Endodermal cell (in vitro differentiated cells): ENCODE measurements around the gene TALDO1. TPM values are rescaled to one million over a fixed set of nuclear protein-coding genes. Genes with fewer than 3 reads are reported as not detected.

ENCODE experiments used
- DNase-seq: peaks from one replicate; pipeline ENCODE4 v3.0.0-alpha.2; 2017
- H3K27ac ChIP-seq: 2 replicates; pipeline ENCODE4 v1.5.1; 2013; ENCODE audit warnings: mild to moderate bottlenecking, low read depth, low read length, moderate library complexity
- H3K27me3 ChIP-seq: 2 replicates; pipeline ENCODE4 v1.6.1; 2013; ENCODE audit warnings: mild to moderate bottlenecking, low read length, moderate library complexity; ENCODE audit not compliant: insufficient read depth, control insufficient read depth, poor library complexity, severe bottlenecking
- H3K36me3 ChIP-seq: 2 replicates; pipeline ENCODE4 v1.7.0; 2013; ENCODE audit warnings: mild to moderate bottlenecking, low read length, moderate library complexity; ENCODE audit not compliant: control insufficient read depth, insufficient read depth
- H3K4me1 ChIP-seq: one replicate; pipeline ENCODE4 v1.7.0; 2013; ENCODE audit warnings: low read length; ENCODE audit not compliant: control insufficient read depth, insufficient read depth
- H3K4me3 ChIP-seq: 2 replicates; pipeline ENCODE4 v1.5.1; 2013; ENCODE audit warnings: mild to moderate bottlenecking, low read length, moderate library complexity
- H3K9ac ChIP-seq: 2 replicates; pipeline ENCODE4 v1.6.1; 2013; ENCODE audit warnings: mild to moderate bottlenecking, low read length, moderate library complexity; ENCODE audit not compliant: poor library complexity, severe bottlenecking; ENCODE audit errors: extremely low read depth
- H3K9me3 ChIP-seq: 2 replicates; pipeline ENCODE4 v1.6.1; 2013; ENCODE audit warnings: mild to moderate bottlenecking, low read length, moderate library complexity; ENCODE audit not compliant: control insufficient read depth
- H3K27ac Mint-ChIP-seq: 2 replicates; pipeline ENCODE4 v1.8.0; 2020; ENCODE audit warnings: mixed read lengths
- H3K27me3 Mint-ChIP-seq: 2 replicates; pipeline ENCODE4 v1.8.0; 2021; ENCODE audit warnings: mild to moderate bottlenecking, mixed read lengths; ENCODE audit not compliant: insufficient read depth
- H3K36me3 Mint-ChIP-seq: 2 replicates; pipeline ENCODE4 v1.8.0; 2020; ENCODE audit warnings: low read depth, mixed read lengths
- H3K4me1 Mint-ChIP-seq: 2 replicates; pipeline ENCODE4 v1.8.0; 2020; ENCODE audit warnings: mixed read lengths
- H3K4me3 Mint-ChIP-seq: 2 replicates; pipeline ENCODE4 v1.8.0; 2020; ENCODE audit warnings: mild to moderate bottlenecking, moderate library complexity, mixed read lengths
- H3K9me3 Mint-ChIP-seq: 2 replicates; pipeline ENCODE4 v1.8.0; 2020; ENCODE audit warnings: mild to moderate bottlenecking, mixed read lengths
- WGBS, 2 experiments: methylation state at CpG; one replicate each; pipeline versions ENCODE4 v1.1.5 to v1.1.7; 2013; ENCODE audit warnings: missing lambda C conversion rate in 2 of 2, mixed read lengths in 1 of 2; ENCODE audit not compliant: insufficient coverage in 1 of 2, insufficient read length in 1 of 2; 5-methylcytosine and 5-hydroxymethylcytosine counted together
- total RNA-seq, 2 donors: library from RNA; stranded (reverse); fragmentation: NEBNext Ultra II Directional in 1 of 2; extraction: Animal tissue kit (Norgen Biotek cat#: 25700) in 1 of 2; gene quantifications; 2 replicates in 1 of 2; 3 replicates in 1 of 2; pipeline ENCODE4 v1.2.1, GENCODE V29; 2021
- TF ChIP-seq, protein P1 (sequence below): fragments of 200-600 bp; sonication (generic); conservative IDR thresholded peaks from 2 replicates; pipeline ENCODE4 v1.5.0; 2021; ENCODE audit warnings: antibody characterized with exemption, mild to moderate bottlenecking

The TALDO1 gene
- total RNA-seq, 2 donors from 2014 or later = 177 to 221 TPM

DNA sequence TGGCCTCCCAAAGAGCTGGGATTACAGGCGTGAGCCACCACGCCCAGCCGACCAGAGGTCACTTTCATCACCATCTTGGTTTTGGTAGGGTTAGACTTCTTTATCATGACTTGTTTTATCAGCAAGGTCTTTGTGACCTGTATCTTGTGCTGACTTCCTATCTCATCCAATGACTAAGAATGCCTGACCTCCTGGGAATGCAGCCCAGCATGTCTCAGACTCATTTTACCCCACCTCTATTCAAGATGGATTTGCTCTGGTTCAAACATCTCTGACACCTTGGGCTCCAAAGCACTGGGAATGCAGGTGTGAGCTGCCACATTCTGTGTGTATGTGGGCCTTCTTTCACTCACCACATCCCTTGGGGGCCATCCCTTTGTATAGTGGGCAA is 5.1 kb upstream of the TALDO1 start:
- Mint-ChIP-seq H3K36me3 (no peaks in the 10 kb centered on the region), H3K4me1 (peaks cover 3% of the 10 kb centered on the region), H3K4me3 (no peak overlapping the region), H3K9me3 (no peaks in the 10 kb centered on the region), H3K27me3 (peaks cover 6% of the 10 kb centered on the region), H3K27ac (no peak overlapping the region)
- Histone ChIP-seq H3K4me1 (peaks cover 2% of the 10 kb centered on the region), H3K36me3 (no peaks in the 10 kb centered on the region), H3K4me3 (no peak overlapping the region), H3K27ac (no peak overlapping the region), H3K9ac (no peak overlapping the region), H3K27me3 (no peaks in the 10 kb centered on the region), H3K9me3 (peaks cover 5% of the 10 kb centered on the region)
- 81 to 91% methylated on average over 3 of the region's 3 CpGs for WGBS, 2 experiments
- TF ChIP-seq, protein P1, sequence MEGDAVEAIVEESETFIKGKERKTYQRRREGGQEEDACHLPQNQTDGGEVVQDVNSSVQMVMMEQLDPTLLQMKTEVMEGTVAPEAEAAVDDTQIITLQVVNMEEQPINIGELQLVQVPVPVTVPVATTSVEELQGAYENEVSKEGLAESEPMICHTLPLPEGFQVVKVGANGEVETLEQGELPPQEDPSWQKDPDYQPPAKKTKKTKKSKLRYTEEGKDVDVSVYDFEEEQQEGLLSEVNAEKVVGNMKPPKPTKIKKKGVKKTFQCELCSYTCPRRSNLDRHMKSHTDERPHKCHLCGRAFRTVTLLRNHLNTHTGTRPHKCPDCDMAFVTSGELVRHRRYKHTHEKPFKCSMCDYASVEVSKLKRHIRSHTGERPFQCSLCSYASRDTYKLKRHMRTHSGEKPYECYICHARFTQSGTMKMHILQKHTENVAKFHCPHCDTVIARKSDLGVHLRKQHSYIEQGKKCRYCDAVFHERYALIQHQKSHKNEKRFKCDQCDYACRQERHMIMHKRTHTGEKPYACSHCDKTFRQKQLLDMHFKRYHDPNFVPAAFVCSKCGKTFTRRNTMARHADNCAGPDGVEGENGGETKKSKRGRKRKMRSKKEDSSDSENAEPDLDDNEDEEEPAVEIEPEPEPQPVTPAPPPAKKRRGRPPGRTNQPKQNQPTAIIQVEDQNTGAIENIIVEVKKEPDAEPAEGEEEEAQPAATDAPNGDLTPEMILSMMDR = no peak
- DNase-seq = peak; percentile 61

DNA sequence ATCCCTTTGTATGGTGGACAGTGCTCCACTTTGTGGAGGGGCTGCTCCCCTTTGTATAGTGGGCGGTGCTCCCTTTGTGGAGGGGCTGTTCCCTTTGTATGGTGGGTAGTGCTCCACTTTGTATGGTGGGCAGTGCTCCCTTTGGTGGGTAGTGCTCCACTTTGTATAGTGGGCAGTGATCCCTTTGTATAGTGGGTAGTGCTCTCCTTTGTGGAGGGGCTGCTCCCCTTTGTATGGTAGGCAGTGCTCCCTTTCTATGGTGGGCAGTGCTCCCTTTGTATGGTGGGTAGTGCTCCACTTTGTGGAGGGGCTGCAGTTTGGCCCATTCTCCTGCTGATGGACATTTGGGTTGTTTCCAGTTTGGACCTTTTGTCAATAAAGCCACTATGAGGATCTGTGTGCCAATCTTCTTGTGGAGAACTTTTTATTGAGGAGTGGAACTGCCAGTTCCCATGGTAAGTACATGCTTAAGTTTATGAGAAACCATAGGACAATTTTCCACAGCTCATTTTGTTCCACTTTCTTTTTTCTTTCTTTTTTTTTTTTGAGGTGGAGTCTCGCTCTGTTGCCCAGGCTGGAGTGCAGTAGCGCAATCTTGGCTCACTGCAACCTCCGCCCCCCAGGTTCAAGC is 4.6 kb upstream of the TALDO1 start:
- Mint-ChIP-seq H3K27me3 (peaks cover 2% of the 10 kb centered on the region), H3K36me3 (no peaks in the 10 kb centered on the region), H3K4me3 (no peak overlapping the region), H3K9me3 (no peaks in the 10 kb centered on the region), H3K27ac (no peak overlapping the region), H3K4me1 (peaks cover 3% of the 10 kb centered on the region)
- Histone ChIP-seq H3K36me3 (no peaks in the 10 kb centered on the region), H3K9ac (no peak overlapping the region), H3K4me1 (peaks cover 2% of the 10 kb centered on the region), H3K4me3 (no peak overlapping the region), H3K9me3 (peaks cover 5% of the 10 kb centered on the region), H3K27me3 (no peaks in the 10 kb centered on the region), H3K27ac (no peak overlapping the region)
- DNase-seq = no peak
- TF ChIP-seq, protein P1 = no peak
- WGBS, 2 experiments = 83 to 91% methylated on average over 2 to 4 of the region's 4 CpGs

DNA sequence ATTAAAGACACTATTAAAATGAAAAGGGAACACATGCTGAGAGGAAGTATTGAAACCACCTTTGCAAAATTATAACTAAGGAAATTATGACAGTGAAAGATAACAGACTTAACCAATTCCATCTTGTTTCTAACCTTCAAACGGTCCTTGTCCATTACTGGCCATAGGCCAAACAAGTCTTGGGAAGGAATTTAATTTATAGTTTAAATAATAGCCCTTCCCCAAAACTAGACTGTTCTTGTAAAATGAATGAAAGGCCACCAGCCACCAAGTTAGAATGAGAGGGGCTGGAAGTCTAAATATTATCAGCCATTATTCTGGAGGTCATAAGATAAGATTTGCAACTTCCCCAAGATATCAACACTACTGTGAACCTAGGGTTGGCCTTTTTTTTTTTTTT is 1.8 kb upstream of the TALDO1 start:
- Mint-ChIP-seq H3K36me3 (peaks cover 4% of the 10 kb centered on the region), H3K4me1 (peaks cover 12% of the 10 kb centered on the region), H3K9me3 (no peaks in the 10 kb centered on the region), H3K27ac (no peak overlapping the region), H3K4me3 (no peak overlapping the region), H3K27me3 (no peaks in the 10 kb centered on the region)
- Histone ChIP-seq H3K9me3 (peaks cover 5% of the 10 kb centered on the region), H3K27me3 (no peaks in the 10 kb centered on the region), H3K9ac (no peak overlapping the region), H3K36me3 (no peaks in the 10 kb centered on the region), H3K4me3 (no peak overlapping the region), H3K4me1 (peaks cover 7% of the 10 kb centered on the region), H3K27ac (no peak overlapping the region)
- no peak for DNase-seq
- TF ChIP-seq, protein P1 = no peak
- WGBS, 2 experiments = no CpG with 5 or more reads among the region's 1 CpG
